ENCODE data around the gene GAST.
"Not testable (repeated sequence)": the region's sequence is repeated elsewhere in the genome, so short reads cannot be mapped to it uniquely, and the experiment has no call there.

GAST gene

DNA sequence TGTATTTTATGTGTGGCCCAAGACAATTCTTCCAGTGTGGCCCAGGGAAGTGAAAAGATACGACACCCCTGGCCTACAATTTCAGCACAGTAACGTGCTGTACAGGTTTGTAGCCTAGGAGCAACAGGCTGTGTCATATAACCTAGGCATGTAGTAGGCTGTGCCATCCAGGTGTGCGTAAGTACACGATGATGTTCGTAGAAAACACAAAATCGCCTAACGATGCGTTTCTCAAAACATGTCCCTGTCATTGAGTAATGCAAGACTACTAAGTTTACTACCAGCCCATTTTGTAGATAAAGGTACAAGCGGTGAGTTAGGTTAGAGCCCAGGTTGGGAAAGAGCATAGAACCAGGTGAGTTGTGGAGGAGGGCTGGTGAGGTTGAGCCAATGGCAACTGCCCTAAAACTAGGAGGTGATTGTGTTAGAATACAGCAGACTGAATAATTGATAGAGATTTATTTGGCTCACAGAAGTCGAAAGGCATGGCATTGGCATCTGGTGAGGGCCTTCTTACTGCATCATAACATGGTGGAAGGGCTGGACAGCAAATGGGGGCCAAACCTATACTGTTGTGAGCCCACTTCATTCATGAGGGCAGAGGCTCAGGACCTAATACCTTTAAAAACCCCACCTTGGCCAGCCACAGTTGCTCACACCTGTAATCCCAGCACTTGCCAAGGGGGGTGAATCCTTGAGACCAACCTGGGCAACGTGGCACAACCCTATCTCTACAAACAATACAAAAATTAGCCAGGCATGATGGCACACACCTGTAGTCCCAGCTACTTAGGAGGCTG is 19.2 kb upstream of the GAST start:
- ATAC-seq (ENCODE audit: low read depth) = peak; percentile 1; the same call in 2 of the 3 replicates
- peaks cover 3% of the 10 kb centered on the region for H3K4me1 ChIP-seq (ENCODE audit: insufficient read depth, poor library complexity, severe bottlenecking)
- no peak for DNase-seq (ENCODE audit: low spot score)
- TF ChIP-seq CTCF (IDR thresholded peaks at IDR 0.05; ENCODE audit: poor library complexity, severe bottlenecking) = no peak
- H3K36me3 ChIP-seq (ENCODE audit: low read depth) = peaks cover 44% of the 10 kb centered on the region
- H3K27ac ChIP-seq (ENCODE audit: poor library complexity, severe bottlenecking) = no peak overlapping the region
- H3K9me3 ChIP-seq (ENCODE audit: severe bottlenecking) = no peaks in the 10 kb centered on the region
- no peak overlapping the region for H3K4me3 ChIP-seq (ENCODE audit: severe bottlenecking)
- H3K27me3 ChIP-seq (ENCODE audit: insufficient read depth, poor library complexity, severe bottlenecking) = no peaks in the 10 kb centered on the region

DNA sequence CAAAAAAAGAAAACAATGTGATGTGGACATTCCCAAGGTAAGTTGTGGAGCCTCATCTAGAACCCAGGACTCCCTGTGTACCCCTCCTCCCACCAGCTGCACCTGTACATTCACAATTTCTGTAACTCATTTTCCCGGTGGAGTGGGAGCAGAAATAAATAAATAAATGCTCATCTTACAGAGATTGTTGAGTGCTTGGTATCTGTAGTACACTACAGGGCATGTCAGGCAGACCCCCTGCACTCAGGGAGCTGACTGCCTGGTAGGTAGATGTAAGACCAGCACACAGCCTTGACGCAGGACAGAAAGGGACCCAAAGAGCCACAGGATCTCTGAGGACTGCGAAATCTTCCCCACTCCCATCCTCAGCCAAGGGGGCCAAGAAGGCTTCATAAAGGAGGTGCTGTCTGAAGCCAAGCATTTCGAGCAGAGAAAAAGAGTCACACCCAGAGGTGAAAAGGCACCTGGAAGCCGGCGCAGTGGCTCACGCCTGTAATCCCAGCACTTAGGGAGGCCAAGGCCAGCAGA is 16.9 kb upstream of the GAST start:
- ATAC-seq (ENCODE audit: low read depth) = no peak
- Histone ChIP-seq H3K9me3 (ENCODE audit: severe bottlenecking) (no peaks in the 10 kb centered on the region), H3K4me1 (ENCODE audit: insufficient read depth, poor library complexity, severe bottlenecking) (peaks cover 3% of the 10 kb centered on the region), H3K27ac (ENCODE audit: poor library complexity, severe bottlenecking) (no peak overlapping the region), H3K36me3 (ENCODE audit: low read depth) (peaks cover 31% of the 10 kb centered on the region), H3K27me3 (ENCODE audit: insufficient read depth, poor library complexity, severe bottlenecking) (no peaks in the 10 kb centered on the region), H3K4me3 (ENCODE audit: severe bottlenecking) (no peak overlapping the region)
- no peak for TF ChIP-seq CTCF (IDR thresholded peaks at IDR 0.05; ENCODE audit: poor library complexity, severe bottlenecking)
- no peak for DNase-seq (ENCODE audit: low spot score)

GRCh38 chr17:41695954-41696757 is 16.0 kb upstream of the GAST start:
- Histone ChIP-seq H3K4me1 (ENCODE audit: insufficient read depth, poor library complexity, severe bottlenecking) (no peaks in the 10 kb centered on the region), H3K9me3 (ENCODE audit: severe bottlenecking) (no peaks in the 10 kb centered on the region), H3K27me3 (ENCODE audit: insufficient read depth, poor library complexity, severe bottlenecking) (no peaks in the 10 kb centered on the region), H3K27ac (ENCODE audit: poor library complexity, severe bottlenecking) (no peak overlapping the region), H3K4me3 (ENCODE audit: severe bottlenecking) (no peak overlapping the region), H3K36me3 (ENCODE audit: low read depth) (peaks cover 21% of the 10 kb centered on the region)
- no peak for DNase-seq (ENCODE audit: low spot score)
- ATAC-seq (ENCODE audit: low read depth) = 0 out of 3 replicates have a peak, but pooled peaks have one; percentile 13
- peak; percentile 90 for TF ChIP-seq CTCF (IDR thresholded peaks at IDR 0.05; ENCODE audit: poor library complexity, severe bottlenecking)

GRCh38 chr17:41697122-41697962 is 14.8 kb upstream of the GAST start:
- Histone ChIP-seq H3K27me3 (ENCODE audit: insufficient read depth, poor library complexity, severe bottlenecking) (no peaks in the 10 kb centered on the region), H3K4me3 (ENCODE audit: severe bottlenecking) (no peak overlapping the region), H3K36me3 (ENCODE audit: low read depth) (peaks cover 9% of the 10 kb centered on the region), H3K4me1 (ENCODE audit: insufficient read depth, poor library complexity, severe bottlenecking) (no peaks in the 10 kb centered on the region), H3K9me3 (ENCODE audit: severe bottlenecking) (no peaks in the 10 kb centered on the region), H3K27ac (ENCODE audit: poor library complexity, severe bottlenecking) (no peak overlapping the region)
- no peak for TF ChIP-seq CTCF (IDR thresholded peaks at IDR 0.05; ENCODE audit: poor library complexity, severe bottlenecking)
- no peak for DNase-seq (ENCODE audit: low spot score)
- no peak for ATAC-seq (ENCODE audit: low read depth)

GRCh38 chr17:41700843-41701242 is 11.3 kb upstream of the GAST start:
- not testable (repeated sequence) for H3K27me3 ChIP-seq (ENCODE audit: insufficient read depth, poor library complexity, severe bottlenecking); ATAC-seq (ENCODE audit: low read depth); DNase-seq (ENCODE audit: low spot score); H3K9me3 ChIP-seq (ENCODE audit: severe bottlenecking); H3K4me3 ChIP-seq (ENCODE audit: severe bottlenecking); H3K27ac ChIP-seq (ENCODE audit: poor library complexity, severe bottlenecking); H3K36me3 ChIP-seq (ENCODE audit: low read depth); H3K4me1 ChIP-seq (ENCODE audit: insufficient read depth, poor library complexity, severe bottlenecking)
